Skin of body (tissue), 2 donors: ENCODE measurements around the gene CALB2. TPM values are rescaled to one million over a fixed set of nuclear protein-coding genes. Genes with fewer than 3 reads are reported as not detected.
"Not testable (repeated sequence)": the region's sequence is repeated elsewhere in the genome, so short reads cannot be mapped to it uniquely, and the experiment has no call there.

ENCODE experiments used
- DNase-seq: peaks from one replicate; lab custom pipeline; 2025; lab: John Stamatoyannopoulos, UW
- total RNA-seq: library from RNA; depleted of rRNA; stranded (reverse); fragments of >200 nt; gene quantifications from one replicate; pipeline ENCODE4 v1.2.3, GENCODE V29; 2014

Gene CALB2
- total RNA-seq, 1 donor from 2014 or later, result 9.3 TPM

- no peak for DNase-seq
Measured at GRCh38 chr16:71352466-71352865, 6.1 kb upstream of the CALB2 start.

GRCh38 chr16:71352963-71353460, 5.5 kb upstream of the CALB2 start:
- DNase-seq, result no peak

GRCh38 chr16:71353736-71354135, 4.8 kb upstream of the CALB2 start:
- no peak for DNase-seq

GRCh38 chr16:71354156-71354555, 4.4 kb upstream of the CALB2 start:
- no peak for DNase-seq

GRCh38 chr16:71356051-71356740, 2.3 kb upstream of the CALB2 start:
- DNase-seq, result no peak

GRCh38 chr16:71356936-71357335, 1.6 kb upstream of the CALB2 start:
- not testable (repeated sequence) for DNase-seq

- no peak for DNase-seq
Measured at GRCh38 chr16:71357681-71358080, 842 bp upstream of the CALB2 start.

GRCh38 chr16:71359431-71359830, 908 bp downstream of the CALB2 start:
- no peak for DNase-seq

- no peak for DNase-seq
Measured at GRCh38 chr16:71360378-71360777, 1.9 kb downstream of the CALB2 start.

GRCh38 chr16:71364133-71364681, 5.7 kb downstream of the CALB2 start:
- no peak for DNase-seq

GRCh38 chr16:71365021-71365420, 6.5 kb downstream of the CALB2 start:
- no peak for DNase-seq

- no peak for DNase-seq
Measured at GRCh38 chr16:71367241-71367976, 8.9 kb downstream of the CALB2 start.

GRCh38 chr16:71368958-71369357, 10.4 kb downstream of the CALB2 start:
- no peak for DNase-seq

- DNase-seq, result no peak
Measured at GRCh38 chr16:71369494-71369893, 11.0 kb downstream of the CALB2 start.

- DNase-seq, result no peak
Measured at GRCh38 chr16:71371237-71371636, 12.7 kb downstream of the CALB2 start.

GRCh38 chr16:71373073-71373472, 14.6 kb downstream of the CALB2 start:
- DNase-seq, result no peak

- DNase-seq, result no peak
Measured at GRCh38 chr16:71376465-71377157, 18.1 kb downstream of the CALB2 start.

- no peak for DNase-seq
Measured at GRCh38 chr16:71379711-71380110, 21.2 kb downstream of the CALB2 start.

GRCh38 chr16:71380831-71381230, 22.3 kb downstream of the CALB2 start:
- no peak for DNase-seq

- DNase-seq, result no peak
Measured at GRCh38 chr16:71383054-71383773, 24.7 kb downstream of the CALB2 start.

- no peak for DNase-seq
Measured at GRCh38 chr16:71384073-71384724, 25.7 kb downstream of the CALB2 start.
